Mucosa of stomach (tissue), 1 donor: ENCODE measurements around the gene SLC33A1.
"Not testable (repeated sequence)": the region's sequence is repeated elsewhere in the genome, so short reads cannot be mapped to it uniquely, and the experiment has no call there.

Experiments used
- H3K27me3 ChIP-seq: one replicate; pipeline ENCODE4 v1.7.0; 2013; ENCODE audit warnings: mild to moderate bottlenecking, low read length; ENCODE audit not compliant: control insufficient read depth, insufficient read depth
- H3K36me3 ChIP-seq: one replicate; pipeline ENCODE4 v1.7.0; 2013; ENCODE audit warnings: low read length; ENCODE audit not compliant: control insufficient read depth, insufficient read depth
- H3K4me1 ChIP-seq: one replicate; pipeline ENCODE4 v1.7.0; 2013; ENCODE audit warnings: mild to moderate bottlenecking, low read length; ENCODE audit not compliant: control insufficient read depth, insufficient read depth
- H3K4me3 ChIP-seq: one replicate; pipeline ENCODE4 v1.7.0; 2013; ENCODE audit warnings: low read length
- H3K9ac ChIP-seq: one replicate; pipeline ENCODE4 v1.7.0; 2013; ENCODE audit warnings: mild to moderate bottlenecking, low read length, moderate library complexity
- H3K9me3 ChIP-seq: one replicate; pipeline ENCODE4 v1.7.0; 2013; ENCODE audit warnings: mild to moderate bottlenecking, low read length, moderate library complexity; ENCODE audit not compliant: control insufficient read depth
- donor health status: Pancreatic carcinoma.

Gene SLC33A1

DNA sequence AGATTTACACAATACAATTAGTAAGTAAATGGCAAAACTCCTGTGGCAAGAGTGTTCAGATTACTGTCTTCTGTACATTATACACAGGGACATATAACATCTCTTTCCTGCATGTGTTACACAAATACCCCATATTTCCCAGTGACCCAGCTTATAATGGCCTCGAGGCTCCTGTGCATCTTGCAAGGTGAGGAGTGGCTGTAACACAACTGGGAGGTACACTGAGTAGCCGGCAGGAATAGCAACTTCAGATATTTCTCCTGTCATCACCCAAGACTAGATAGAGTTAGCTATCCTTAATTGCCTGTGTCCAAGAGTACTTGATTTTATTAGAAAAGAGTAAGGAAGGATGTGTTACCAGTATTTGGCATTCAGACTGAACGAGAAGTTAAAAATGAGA, 21.8 kb upstream of the SLC33A1 start:
- no peaks in the 10 kb centered on the region for H3K4me1 ChIP-seq
- no peaks in the 10 kb centered on the region for H3K27me3 ChIP-seq
- H3K4me3 ChIP-seq = no peak overlapping the region
- H3K36me3 ChIP-seq = no peaks in the 10 kb centered on the region
- no peaks in the 10 kb centered on the region for H3K9me3 ChIP-seq
- no peak overlapping the region for H3K9ac ChIP-seq

DNA sequence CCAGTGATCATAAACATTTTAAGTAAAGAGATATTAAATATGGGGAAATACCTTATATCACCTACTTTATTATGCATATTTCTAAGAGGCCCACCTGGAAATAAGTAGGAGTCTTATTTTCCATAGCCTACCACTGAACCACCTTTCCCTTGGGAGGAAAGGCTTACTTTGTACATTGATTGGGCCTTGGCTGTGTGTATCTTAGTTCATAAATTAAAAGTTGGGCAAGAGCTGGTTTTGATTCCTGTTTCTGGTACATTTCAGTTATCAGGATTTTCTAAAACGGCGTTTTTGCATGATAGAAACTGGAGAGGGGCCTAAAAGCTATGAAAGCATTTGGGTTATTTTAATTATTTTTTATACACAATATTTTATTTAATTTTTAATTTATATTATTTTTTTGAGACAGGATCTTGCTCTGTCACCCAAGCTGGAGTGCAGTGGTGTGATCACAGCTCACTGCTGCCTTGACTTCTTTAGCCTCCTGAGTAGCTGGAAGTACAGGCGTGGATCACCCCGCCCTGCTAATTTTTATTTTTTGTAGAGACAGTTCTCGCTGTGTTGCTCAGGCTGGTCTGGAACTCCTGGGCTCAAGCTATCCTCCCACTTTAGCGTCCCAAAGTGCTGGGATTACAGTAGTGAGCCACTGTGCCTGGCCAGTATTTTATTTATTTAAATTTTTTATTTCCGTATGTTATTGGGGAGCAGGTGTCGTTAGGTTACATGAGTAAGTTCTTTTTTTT, 18.8 kb upstream of the SLC33A1 start:
- no peaks in the 10 kb centered on the region for H3K9me3 ChIP-seq
- no peaks in the 10 kb centered on the region for H3K27me3 ChIP-seq
- H3K4me1 ChIP-seq = no peaks in the 10 kb centered on the region
- no peak overlapping the region for H3K9ac ChIP-seq
- H3K4me3 ChIP-seq = no peak overlapping the region
- H3K36me3 ChIP-seq = no peaks in the 10 kb centered on the region

DNA sequence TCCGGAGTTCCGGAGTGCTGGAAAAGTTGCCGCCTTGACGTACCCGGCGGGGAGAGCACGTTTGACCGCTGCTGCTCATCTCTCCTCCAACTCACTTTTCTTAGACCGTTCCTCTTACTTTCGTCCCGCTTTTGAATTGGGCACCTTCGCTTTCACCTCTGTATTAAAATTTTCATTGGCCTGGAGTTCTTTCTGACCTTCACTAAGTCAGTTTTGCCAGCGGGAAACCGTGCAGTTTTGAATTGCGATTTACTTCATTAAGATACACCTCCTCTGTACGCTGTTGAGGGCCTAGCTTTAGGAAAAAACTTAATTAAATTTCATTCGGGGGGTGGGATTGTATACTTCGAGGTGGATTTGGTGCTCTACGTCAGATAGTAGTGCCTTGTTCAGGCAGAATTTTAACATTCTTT, 17.5 kb upstream of the SLC33A1 start:
- no peaks in the 10 kb centered on the region for H3K36me3 ChIP-seq
- H3K9me3 ChIP-seq = no peaks in the 10 kb centered on the region
- peak overlapping the region; percentile 89 for H3K9ac ChIP-seq
- no peaks in the 10 kb centered on the region for H3K27me3 ChIP-seq
- H3K4me3 ChIP-seq = peak overlapping the region; percentile 89
- no peaks in the 10 kb centered on the region for H3K4me1 ChIP-seq

DNA sequence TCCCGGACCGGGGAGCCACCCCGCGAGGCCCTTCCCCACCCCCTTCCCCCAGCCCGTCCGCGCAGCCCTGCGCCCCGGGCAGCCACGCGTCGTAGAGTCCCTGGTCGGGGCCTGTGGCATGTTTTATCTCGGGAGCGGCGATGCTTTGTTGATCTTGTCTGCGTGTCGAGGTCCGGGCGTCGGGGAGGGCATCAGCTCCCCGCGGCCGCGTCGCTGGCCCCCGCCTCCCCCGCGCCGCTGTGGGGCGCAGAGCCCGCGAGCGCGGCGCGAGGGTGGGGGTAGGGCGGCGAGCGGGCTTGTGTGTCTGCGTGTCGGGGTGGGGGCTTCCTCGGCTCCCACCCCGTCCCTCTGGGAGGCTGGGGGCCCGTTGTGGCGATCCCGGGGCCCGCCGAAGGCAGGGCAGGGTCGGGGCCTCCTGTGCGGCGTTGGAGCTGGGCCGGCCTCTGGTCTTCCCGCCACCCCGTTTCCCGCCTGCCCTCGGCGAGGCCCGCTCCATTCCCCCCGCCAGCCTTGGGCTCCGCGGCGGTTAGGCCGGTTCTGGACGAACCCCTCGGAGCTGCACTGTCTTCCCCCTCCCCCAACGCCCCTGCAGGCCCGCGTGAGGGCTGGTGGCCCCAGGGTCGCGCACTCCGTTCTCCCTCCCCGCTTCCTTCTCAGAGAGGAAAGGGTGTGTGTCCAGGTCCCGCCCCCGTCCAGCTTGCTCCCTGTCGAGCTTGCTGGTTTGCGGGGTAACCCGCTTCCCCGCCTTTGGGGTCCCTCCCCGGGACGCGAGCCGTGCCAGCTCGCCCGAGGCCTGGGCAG, 16.9 kb upstream of the SLC33A1 start:
- Histone ChIP-seq H3K4me1 (no peaks in the 10 kb centered on the region), H3K36me3 (no peaks in the 10 kb centered on the region), H3K9ac (peak overlapping the region; percentile 89), H3K9me3 (no peaks in the 10 kb centered on the region), H3K27me3 (no peaks in the 10 kb centered on the region), H3K4me3 (peak overlapping the region; percentile 89)

DNA sequence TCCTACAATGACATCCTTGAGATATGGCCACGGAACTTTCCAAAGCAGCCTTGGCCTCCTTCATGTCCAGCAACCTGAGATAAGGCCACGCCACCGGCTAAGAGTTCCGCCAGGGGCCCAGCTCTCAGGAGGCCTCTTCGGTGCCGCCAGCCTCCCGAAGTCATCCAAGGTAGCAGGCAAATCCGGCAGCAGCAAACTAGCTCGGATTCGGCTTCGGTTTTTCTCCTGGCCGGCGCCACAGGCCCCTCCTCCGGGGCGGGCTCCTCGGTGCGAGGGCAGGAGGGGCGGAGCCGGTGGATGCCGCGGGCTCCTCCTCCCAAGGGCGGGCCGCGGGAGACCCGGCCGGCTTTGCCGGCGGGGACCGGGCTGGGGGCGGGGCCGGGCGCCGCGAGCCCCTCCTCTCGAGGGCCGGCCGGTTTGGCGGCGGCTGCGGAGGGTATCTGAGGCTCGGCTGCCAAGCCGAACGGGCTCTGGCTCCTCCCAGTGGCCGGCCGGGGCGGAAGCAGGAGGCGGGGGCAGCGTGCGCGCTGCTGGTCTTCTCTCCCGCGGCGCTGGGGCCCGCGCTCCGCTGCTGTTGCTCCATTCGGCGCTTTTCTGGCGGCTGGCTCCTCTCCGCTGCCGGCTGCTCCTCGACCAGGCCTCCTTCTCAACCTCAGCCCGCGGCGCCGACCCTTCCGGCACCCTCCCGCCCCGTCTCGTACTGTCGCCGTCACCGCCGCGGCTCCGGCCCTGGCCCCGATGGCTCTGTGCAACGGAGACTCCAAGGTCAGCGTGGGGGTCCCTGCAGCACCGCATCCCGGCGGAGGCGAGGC, 16.1 kb upstream of the SLC33A1 start, which contains the start of gene GMPS:
Gene GMPS (plus strand): TSS at position 518 of the 812 bp plus-strand sequence. CDS start 221 bp downstream, at position 739.
- Histone ChIP-seq H3K27me3 (no peaks in the 10 kb centered on the region), H3K4me1 (no peaks in the 10 kb centered on the region), H3K9ac (peak within 1 kb of the TSS; percentile 89), H3K9me3 (no peaks in the 10 kb centered on the region), H3K36me3 (no peaks in the 10 kb centered on the region), H3K4me3 (peak within 1 kb of the TSS; percentile 89)

DNA sequence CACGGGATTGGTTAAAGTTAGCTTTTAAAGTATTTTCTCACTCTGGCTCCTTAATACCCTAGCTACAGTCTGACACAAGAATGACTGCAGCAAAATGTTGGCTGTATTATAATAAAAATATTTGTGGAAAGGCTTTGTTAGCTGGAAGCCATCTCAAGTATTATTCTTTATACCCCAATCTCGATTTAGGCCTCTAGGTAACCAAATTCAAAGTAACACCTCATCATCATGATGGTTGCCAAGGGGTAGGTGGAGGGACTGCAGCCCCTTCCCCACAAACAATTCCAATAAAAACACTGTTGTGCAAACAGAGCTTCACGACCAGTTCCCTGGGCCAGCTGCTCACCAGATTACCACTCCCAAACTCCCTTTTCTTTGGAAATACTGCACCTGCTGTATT, 15.5 kb upstream of the SLC33A1 start:
- H3K4me1 ChIP-seq = no peaks in the 10 kb centered on the region
- no peaks in the 10 kb centered on the region for H3K27me3 ChIP-seq
- H3K4me3 ChIP-seq = peak overlapping the region; percentile 27
- H3K9ac ChIP-seq = peak overlapping the region; percentile 70
- H3K9me3 ChIP-seq = no peaks in the 10 kb centered on the region
- no peaks in the 10 kb centered on the region for H3K36me3 ChIP-seq

DNA sequence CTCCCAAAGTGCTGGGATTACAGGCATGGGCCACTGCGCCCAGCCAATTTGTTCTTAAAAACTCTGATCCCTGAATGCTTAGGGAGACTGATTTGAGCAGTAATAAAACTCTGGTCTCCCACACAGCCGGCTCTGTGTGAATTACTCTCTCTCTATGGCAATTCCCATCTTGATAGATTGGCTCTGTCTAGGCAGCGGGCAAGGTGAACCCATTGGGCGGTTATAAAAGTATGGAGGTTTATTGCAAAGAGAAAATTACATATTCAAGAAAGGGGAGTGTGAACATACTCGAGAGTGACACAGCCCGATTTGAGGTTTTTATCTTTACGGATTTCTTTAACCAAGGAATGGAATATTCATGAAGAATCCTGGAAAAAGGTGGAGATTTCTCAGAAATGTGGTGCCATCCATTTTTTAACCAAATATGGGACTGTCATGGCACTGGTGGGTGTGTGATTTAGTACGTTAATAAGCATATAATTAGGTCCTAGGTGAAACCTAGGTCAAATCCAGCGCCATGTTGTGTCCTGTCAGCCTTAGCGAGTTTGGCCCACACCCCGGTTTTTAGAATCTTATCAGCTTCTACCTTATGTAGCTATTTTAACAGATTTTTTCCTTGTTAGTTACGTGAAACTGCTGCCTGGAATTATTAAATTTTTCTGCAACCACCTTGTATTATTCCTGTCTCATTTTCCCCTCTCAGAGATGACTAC, 9.0 kb upstream of the SLC33A1 start:
- Histone ChIP-seq H3K36me3 (no peaks in the 10 kb centered on the region), H3K4me3 (no peak overlapping the region), H3K4me1 (no peaks in the 10 kb centered on the region), H3K9me3 (no peaks in the 10 kb centered on the region), H3K27me3 (no peaks in the 10 kb centered on the region), H3K9ac (no peak overlapping the region)

DNA sequence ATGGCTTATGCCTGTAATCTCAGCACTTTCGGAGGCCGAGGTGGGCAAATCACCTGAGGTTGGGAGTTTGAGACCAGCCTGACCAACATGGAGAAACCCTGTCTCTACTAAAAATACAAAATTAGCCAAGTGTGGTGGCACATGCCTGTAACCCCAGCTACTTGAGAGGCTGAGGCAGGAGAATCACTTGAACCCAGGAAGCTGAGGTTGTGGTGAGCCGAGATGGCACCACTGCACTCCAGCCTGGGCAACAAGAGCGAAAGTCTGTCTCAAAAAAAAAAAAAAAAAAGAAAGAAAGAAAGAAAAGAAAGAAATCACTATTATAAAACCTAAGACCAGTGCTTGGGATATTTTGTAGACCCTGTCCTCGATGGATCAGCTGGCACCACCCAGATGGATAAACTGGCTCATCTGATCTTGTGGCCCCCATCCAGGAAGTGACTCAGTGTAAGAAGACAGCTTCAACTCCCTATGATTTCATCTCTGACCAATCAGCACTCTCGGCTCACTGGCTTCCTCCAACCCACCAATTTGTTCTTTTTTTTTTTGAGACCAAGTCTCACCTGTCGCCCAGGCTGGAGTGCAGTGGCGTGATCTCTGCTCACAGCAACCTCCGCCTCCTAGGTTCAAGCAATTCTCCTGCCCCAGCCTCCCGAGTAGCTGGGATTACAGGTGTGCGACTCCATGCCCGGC, 8.2 kb upstream of the SLC33A1 start:
- H3K4me1 ChIP-seq, H3K27me3 ChIP-seq, H3K4me3 ChIP-seq, H3K9me3 ChIP-seq, H3K36me3 ChIP-seq, H3K9ac ChIP-seq: not testable (repeated sequence)

DNA sequence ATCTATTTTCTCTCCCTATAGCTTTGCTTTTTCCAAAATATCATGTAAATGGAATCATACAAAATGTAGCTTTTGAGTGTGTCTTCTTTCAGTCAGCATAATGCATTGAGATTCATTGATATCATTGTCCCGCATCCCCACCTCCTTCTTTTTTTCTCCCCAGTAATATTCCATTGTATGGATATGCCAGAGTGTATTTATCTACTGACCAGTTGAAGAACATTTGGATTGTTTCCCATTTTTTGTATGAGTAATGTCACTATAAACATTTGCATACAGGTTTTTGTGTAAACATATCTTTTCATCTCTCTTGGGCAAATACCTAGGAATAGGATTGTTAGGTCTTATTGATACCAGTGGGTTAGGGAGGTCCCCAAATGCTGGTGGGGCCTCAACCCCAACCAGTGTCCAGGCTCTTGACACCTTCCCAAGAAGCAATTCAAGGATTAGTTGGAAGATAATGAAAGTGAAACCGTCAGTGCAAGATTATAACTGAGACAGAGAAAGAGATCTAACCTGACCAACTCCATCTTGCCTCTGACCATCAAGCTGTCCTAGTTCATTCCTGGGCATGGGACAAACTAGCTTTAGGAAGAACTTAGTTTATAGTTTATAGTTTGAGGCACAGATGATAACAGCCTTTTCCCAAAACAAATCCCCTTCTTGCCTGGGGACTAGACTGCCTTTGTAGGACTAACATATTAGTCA, 7.4 kb upstream of the SLC33A1 start:
- Histone ChIP-seq H3K27me3 (no peaks in the 10 kb centered on the region), H3K9me3 (no peaks in the 10 kb centered on the region), H3K4me1 (no peaks in the 10 kb centered on the region), H3K36me3 (no peaks in the 10 kb centered on the region), H3K9ac (no peak overlapping the region), H3K4me3 (no peak overlapping the region)

DNA sequence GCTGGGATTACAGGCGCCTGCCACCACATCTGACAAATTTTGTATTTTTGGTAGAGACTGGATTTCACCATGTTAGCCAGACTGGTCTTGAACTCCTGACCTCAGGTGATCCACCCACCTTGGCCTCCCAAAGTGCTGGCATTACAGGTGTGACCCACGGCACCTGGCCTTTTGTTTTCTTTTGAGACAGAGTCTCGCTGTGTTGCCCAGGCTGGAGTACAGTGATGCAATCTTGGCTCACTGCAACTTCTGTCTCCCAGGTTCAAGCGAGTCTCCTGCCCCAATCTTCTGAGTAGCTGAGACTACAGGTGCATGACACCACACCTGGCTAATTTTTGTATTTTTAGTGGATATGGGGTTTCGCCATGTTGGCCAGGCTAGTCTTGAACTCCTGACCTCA, 6.2 kb upstream of the SLC33A1 start:
- not testable (repeated sequence) for H3K27me3 ChIP-seq, H3K36me3 ChIP-seq, H3K9ac ChIP-seq, H3K9me3 ChIP-seq, H3K4me3 ChIP-seq, H3K4me1 ChIP-seq

DNA sequence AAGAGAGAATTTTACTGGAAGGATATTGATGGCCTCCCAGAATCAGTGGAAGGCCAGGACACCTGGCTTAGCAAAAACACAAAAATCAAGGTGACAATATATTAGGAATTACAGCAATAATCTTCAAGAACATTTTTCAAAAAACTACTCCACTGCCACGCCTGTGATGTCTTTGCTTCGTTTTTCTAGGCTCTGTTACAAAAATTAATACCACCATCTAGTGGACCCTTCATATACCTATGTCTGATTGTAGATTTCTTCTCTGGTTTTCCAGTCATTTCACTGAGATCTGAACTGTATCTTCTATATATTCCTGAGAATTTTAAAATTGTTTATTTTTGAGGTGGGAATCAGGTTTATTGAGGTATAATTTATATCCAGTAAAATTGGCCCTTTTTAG, 5.6 kb upstream of the SLC33A1 start:
- H3K9ac ChIP-seq = no peak overlapping the region
- no peaks in the 10 kb centered on the region for H3K9me3 ChIP-seq
- no peaks in the 10 kb centered on the region for H3K36me3 ChIP-seq
- H3K4me1 ChIP-seq = no peaks in the 10 kb centered on the region
- no peak overlapping the region for H3K4me3 ChIP-seq
- H3K27me3 ChIP-seq = no peaks in the 10 kb centered on the region
